HepG2 (cell line): ENCODE results near the gene ANKRD39. TPM values are rescaled to one million over a fixed set of nuclear protein-coding genes. Genes with fewer than 3 reads are reported as not detected.

Source experiments
- KAT8 ChIP-seq: IDR thresholded peaks from 2 replicates; pipeline ENCODE4 v1.6.1; 2016; ENCODE audit warnings: missing genetic modification reagents, missing compliant biosample characterization
- THAP11 ChIP-seq: IDR thresholded peaks from 2 replicates; pipeline ENCODE4 v1.6.1; 2016; ENCODE audit warnings: missing biosample characterization, missing genetic modification reagents
- YY1 ChIP-seq: IDR thresholded peaks from 2 replicates; pipeline ENCODE4 v1.6.1; 2011; ENCODE audit warnings: low read length, low read depth, moderate library complexity, mild to moderate bottlenecking; ENCODE audit not compliant: insufficient read depth, insufficient replicate concordance
- ZNF567 ChIP-seq: sonication (generic); formaldehyde crosslinking; IDR thresholded peaks from 2 replicates; pipeline ENCODE4 v1.8.1; 2023; ENCODE audit warnings: mild to moderate bottlenecking, missing genetic modification reagents, borderline replicate concordance
- ZNF768 ChIP-seq: sonication (generic); formaldehyde crosslinking; IDR thresholded peaks from 2 replicates; pipeline ENCODE4 v1.4.0; 2020; ENCODE audit warnings: missing genetic modification reagents
- ZNF891 ChIP-seq: sonication (generic); formaldehyde crosslinking; IDR thresholded peaks from 2 replicates; pipeline ENCODE4 v1.5.0; 2020; ENCODE audit warnings: mild to moderate bottlenecking, missing genetic modification reagents
- polyA plus RNA-seq, 8 experiments: library from polyadenylated mRNA; depleted of rRNA in 3 of 8; stranded (reverse) in 7 of 8; unstranded in 1 of 8; fragments of >200 nt; fragmentation: Illumina TruSeq in 4 of 8; extraction: Trizol in 4 of 8; gene quantifications; 2 replicates each; pipeline versions ENCODE4 v1.2.1 to v1.2.3, GENCODE V29; 2011 to 2016; ENCODE audit warnings: low read depth in 4 of 8, missing spikeins in 1 of 8, mixed read lengths in 1 of 8; ENCODE audit not compliant: insufficient read depth in 1 of 8
- total RNA-seq, 5 experiments: library from RNA; depleted of rRNA; stranded (reverse); fragments of >200 nt; fragmentation: Illumina TruSeq; extraction: Trizol; gene quantifications; 2 replicates each; pipeline ENCODE4 v1.2.3, GENCODE V29; 2016; ENCODE audit warnings: low read depth in 1 of 5
- TF ChIP-seq, protein P1 (sequence below): IDR thresholded peaks from 2 replicates; pipeline ENCODE4 v1.6.1; 2012; ENCODE audit warnings: low read length, improper control_type of control experiment
- TF ChIP-seq, protein P2 (sequence below): sonication (generic); formaldehyde crosslinking; IDR thresholded peaks from 2 replicates; pipeline ENCODE4 v1.4.0; 2020; ENCODE audit warnings: missing genetic modification reagents; ENCODE audit errors: not compliant biosample characterization
- TF ChIP-seq, protein P3 (sequence below): sonication (generic); formaldehyde crosslinking; IDR thresholded peaks from 2 replicates; pipeline ENCODE4 v1.4.0; 2020; ENCODE audit warnings: mild to moderate bottlenecking, low read depth, missing genetic modification reagents
- TF ChIP-seq, protein P4 (sequence below): sonication (generic); formaldehyde crosslinking; IDR thresholded peaks from one replicate; pipeline ENCODE4 v1.5.1; 2020; ENCODE audit warnings: mild to moderate bottlenecking, missing genetic modification reagents; ENCODE audit errors: not compliant biosample characterization

The ANKRD39 gene
- total and polyA plus RNA-seq, 2 of the 13 experiments (the other 11 are each of a cell fraction or from before 2014, with no cell fraction given): 23.2 to 24.8 TPM

DNA sequence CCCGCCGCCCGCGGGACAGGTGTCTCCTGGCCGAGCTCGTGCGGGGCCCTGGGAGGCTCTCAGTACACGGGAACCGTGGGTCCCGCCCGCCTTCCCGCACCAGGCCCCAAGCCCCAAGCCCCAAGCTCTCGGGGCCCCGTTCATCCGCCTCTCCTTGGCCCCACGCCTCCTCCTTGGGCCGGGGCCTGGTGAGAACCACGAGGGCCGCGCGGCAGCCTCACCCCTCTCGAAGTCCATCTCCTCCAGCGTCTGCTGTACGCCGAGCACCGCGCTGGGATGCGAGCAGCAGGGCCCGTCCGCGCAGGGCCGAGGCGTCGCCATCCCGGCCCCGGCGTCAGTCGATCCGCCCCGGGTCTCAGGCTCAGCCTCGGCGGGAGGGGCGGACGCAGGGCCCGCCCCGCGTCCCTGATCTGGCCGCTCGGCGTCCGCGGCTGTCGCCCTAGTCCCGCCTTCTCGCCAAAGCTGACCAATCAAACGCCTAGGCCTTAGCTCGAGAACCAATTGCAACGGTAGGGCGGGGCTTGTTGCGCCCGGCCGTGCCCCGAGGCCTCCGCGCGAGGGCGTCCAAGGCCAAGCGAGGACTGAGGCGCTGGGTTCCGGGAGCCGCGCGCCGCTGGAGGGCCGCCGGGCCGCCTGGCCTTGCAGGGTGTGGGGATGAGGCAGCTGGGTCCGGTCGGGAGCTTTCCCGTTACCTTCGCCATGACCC, at the start of gene ANKRD39 (continued):
- TF ChIP-seq YY1 (peak; percentile 90), ZNF891 (CRISPR knock-in tag) (peak; percentile 58), ZNF567 (CRISPR knock-in tag) (peak; percentile 44; the same call in 1 of the 2 replicates), ZNF768 (CRISPR knock-in tag) (peak; percentile 71), THAP11 (CRISPR knock-in tag) (peak; percentile 80), KAT8 (CRISPR knock-in tag) (peak; percentile 81)
- TF ChIP-seq, protein P1, sequence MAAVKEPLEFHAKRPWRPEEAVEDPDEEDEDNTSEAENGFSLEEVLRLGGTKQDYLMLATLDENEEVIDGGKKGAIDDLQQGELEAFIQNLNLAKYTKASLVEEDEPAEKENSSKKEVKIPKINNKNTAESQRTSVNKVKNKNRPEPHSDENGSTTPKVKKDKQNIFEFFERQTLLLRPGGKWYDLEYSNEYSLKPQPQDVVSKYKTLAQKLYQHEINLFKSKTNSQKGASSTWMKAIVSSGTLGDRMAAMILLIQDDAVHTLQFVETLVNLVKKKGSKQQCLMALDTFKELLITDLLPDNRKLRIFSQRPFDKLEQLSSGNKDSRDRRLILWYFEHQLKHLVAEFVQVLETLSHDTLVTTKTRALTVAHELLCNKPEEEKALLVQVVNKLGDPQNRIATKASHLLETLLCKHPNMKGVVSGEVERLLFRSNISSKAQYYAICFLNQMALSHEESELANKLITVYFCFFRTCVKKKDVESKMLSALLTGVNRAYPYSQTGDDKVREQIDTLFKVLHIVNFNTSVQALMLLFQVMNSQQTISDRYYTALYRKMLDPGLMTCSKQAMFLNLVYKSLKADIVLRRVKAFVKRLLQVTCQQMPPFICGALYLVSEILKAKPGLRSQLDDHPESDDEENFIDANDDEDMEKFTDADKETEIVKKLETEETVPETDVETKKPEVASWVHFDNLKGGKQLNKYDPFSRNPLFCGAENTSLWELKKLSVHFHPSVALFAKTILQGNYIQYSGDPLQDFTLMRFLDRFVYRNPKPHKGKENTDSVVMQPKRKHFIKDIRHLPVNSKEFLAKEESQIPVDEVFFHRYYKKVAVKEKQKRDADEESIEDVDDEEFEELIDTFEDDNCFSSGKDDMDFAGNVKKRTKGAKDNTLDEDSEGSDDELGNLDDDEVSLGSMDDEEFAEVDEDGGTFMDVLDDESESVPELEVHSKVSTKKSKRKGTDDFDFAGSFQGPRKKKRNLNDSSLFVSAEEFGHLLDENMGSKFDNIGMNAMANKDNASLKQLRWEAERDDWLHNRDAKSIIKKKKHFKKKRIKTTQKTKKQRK: peak; percentile 52; the same call in 1 of the 2 replicates
- TF ChIP-seq, protein P2, sequence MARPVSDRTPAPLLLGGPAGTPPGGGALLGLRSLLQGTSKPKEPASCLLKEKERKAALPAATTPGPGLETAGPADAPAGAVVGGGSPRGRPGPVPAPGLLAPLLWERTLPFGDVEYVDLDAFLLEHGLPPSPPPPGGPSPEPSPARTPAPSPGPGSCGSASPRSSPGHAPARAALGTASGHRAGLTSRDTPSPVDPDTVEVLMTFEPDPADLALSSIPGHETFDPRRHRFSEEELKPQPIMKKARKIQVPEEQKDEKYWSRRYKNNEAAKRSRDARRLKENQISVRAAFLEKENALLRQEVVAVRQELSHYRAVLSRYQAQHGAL: no peak
- TF ChIP-seq, protein P3, sequence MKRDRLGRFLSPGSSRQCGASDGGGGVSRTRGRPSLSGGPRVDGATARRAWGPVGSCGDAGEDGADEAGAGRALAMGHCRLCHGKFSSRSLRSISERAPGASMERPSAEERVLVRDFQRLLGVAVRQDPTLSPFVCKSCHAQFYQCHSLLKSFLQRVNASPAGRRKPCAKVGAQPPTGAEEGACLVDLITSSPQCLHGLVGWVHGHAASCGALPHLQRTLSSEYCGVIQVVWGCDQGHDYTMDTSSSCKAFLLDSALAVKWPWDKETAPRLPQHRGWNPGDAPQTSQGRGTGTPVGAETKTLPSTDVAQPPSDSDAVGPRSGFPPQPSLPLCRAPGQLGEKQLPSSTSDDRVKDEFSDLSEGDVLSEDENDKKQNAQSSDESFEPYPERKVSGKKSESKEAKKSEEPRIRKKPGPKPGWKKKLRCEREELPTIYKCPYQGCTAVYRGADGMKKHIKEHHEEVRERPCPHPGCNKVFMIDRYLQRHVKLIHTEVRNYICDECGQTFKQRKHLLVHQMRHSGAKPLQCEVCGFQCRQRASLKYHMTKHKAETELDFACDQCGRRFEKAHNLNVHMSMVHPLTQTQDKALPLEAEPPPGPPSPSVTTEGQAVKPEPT (CRISPR knock-in tag): peak; percentile 86
- TF ChIP-seq, protein P4, sequence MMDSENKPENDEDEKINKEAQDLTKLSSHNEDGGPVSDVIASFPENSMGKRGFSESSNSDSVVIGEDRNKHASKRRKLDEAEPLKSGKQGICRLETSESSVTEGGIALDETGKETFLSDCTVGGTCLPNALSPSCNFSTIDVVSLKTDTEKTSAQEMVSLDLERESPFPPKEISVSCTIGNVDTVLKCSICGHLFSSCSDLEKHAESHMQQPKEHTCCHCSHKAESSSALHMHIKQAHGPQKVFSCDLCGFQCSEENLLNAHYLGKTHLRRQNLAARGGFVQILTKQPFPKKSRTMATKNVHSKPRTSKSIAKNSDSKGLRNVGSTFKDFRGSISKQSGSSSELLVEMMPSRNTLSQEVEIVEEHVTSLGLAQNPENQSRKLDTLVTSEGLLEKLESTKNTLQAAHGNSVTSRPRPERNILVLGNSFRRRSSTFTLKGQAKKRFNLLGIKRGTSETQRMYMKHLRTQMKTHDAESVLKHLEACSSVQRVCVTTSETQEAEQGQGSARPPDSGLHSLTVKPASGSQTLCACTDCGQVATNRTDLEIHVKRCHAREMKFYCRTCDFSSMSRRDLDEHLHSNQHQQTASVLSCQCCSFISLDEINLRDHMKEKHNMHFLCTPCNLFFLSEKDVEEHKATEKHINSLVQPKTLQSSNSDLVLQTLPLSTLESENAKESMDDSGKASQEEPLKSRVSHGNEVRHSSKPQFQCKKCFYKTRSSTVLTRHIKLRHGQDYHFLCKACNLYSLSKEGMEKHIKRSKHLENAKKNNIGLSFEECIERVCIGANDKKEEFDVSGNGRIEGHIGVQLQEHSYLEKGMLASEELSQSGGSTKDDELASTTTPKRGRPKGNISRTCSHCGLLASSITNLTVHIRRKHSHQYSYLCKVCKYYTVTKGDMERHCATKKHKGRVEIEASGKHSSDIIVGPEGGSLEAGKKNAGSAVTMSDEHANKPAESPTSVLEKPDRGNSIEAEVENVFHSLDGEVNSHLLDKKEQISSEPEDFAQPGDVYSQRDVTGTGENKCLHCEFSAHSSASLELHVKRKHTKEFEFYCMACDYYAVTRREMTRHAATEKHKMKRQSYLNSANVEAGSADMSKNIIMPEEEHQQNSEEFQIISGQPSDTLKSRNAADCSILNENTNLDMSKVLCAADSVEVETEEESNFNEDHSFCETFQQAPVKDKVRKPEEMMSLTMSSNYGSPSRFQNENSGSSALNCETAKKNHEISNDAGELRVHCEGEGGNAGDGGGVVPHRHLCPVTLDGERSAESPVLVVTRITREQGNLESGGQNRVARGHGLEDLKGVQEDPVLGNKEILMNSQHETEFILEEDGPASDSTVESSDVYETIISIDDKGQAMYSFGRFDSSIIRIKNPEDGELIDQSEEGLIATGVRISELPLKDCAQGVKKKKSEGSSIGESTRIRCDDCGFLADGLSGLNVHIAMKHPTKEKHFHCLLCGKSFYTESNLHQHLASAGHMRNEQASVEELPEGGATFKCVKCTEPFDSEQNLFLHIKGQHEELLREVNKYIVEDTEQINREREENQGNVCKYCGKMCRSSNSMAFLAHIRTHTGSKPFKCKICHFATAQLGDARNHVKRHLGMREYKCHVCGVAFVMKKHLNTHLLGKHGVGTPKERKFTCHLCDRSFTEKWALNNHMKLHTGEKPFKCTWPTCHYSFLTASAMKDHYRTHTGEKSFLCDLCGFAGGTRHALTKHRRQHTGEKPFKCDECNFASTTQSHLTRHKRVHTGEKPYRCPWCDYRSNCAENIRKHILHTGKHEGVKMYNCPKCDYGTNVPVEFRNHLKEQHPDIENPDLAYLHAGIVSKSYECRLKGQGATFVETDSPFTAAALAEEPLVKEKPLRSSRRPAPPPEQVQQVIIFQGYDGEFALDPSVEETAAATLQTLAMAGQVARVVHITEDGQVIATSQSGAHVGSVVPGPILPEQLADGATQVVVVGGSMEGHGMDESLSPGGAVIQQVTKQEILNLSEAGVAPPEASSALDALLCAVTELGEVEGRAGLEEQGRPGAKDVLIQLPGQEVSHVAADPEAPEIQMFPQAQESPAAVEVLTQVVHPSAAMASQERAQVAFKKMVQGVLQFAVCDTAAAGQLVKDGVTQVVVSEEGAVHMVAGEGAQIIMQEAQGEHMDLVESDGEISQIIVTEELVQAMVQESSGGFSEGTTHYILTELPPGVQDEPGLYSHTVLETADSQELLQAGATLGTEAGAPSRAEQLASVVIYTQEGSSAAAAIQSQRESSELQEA (CRISPR knock-in tag): peak; percentile 70
